Measurements from ENCODE around the gene MYOZ1.

DNA sequence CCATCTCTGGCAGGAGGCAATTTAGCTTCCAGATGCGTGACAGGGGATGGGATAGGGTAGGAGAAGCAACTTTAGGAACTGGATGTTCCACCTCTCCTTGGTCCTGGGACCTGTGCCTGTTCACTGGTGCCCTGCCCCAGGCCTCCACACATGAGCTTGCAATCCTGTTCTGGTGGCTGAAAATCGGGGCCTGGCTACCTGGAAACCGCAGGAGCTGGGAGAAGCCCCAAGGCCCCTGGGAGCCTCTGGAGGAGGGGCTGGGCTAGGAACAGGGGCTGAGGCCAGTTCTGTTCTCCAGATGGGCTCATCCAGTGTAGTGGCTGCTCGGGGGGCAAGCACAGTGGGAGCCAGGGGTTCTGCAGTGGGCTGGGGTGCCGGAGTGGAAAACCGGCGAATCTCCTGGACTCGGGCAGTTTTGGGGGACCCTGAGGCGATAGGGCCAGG is 5.3 kb upstream of the MYOZ1 start:
- TF ChIP-seq, protein P1, sequence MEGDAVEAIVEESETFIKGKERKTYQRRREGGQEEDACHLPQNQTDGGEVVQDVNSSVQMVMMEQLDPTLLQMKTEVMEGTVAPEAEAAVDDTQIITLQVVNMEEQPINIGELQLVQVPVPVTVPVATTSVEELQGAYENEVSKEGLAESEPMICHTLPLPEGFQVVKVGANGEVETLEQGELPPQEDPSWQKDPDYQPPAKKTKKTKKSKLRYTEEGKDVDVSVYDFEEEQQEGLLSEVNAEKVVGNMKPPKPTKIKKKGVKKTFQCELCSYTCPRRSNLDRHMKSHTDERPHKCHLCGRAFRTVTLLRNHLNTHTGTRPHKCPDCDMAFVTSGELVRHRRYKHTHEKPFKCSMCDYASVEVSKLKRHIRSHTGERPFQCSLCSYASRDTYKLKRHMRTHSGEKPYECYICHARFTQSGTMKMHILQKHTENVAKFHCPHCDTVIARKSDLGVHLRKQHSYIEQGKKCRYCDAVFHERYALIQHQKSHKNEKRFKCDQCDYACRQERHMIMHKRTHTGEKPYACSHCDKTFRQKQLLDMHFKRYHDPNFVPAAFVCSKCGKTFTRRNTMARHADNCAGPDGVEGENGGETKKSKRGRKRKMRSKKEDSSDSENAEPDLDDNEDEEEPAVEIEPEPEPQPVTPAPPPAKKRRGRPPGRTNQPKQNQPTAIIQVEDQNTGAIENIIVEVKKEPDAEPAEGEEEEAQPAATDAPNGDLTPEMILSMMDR (IDR thresholded peaks at IDR 0.05; ENCODE audit: low read depth, low read length), result no peak
- TF ChIP-seq EZH2phosphoT487 (IDR thresholded peaks at IDR 0.05; ENCODE audit: low read depth), result no peak
